Measurements from ENCODE around the gene TAS1R1.
A peak's percentile ranks its signal among the peaks of the same experiment; 100 is the strongest.
"Not testable (repeated sequence)": the region's sequence is repeated elsewhere in the genome, so short reads cannot be mapped to it uniquely, and the experiment has no call there.

TAS1R1 gene

DNA sequence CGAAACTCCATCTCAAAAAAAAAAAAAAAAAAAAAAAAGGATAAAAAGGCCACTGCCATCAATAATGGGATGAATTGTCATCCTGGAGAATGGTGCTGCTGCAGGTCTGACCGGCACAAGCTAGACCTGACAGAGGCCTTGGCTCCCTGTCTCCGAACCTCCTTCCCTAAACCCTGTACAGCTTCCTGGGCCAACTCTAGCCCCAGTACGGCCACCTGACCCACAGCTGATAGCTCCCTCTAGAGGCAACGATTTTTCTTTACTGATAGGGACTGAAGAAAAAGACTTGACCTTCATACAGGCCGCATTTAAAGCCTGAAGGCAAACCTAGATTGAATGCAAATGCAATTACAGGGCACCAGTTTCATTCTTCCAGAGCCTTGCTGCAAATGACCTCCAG is 31.5 kb upstream of the TAS1R1 start:
- no peak for DNase-seq

DNA sequence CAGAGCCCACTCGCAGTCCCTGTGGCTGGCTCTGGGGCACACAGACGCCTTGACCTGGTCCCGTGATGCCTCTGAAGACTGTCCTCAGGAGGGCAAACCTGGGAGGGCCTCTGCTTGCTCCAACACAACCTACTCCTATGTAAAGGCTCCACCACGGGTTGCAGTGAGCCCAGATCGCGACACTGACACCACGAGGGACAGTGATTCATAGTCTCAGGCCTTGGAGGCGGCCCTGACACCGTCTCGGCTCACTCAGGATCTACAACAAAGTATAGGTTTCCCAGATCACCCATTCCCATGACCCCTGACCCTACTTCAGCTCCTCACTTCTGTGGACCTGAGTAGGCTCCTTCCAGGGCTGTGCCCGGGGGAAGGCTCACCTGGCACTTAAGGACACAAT is 28.8 kb upstream of the TAS1R1 start:
- DNase-seq, result no peak

DNA sequence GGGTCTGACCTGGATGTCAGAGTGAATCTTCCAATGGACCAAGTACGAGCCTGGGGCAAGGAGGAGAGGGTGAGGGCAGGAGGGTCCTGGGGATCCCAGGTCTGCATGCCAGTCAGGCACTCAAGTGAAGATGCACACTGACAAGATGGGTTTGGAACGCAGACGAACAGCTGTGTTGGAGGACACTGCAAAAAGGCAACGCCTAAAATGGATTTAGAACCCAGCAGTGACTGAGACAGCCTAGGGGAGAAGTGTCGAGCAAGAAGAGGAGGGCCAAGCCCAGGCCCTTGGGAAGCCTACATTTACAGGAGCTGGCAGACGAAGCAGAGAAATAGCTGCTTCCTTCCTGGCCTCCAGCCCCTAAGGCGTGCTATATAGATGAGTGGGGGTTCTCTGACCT is 26.6 kb upstream of the TAS1R1 start:
- DNase-seq, result no peak

DNA sequence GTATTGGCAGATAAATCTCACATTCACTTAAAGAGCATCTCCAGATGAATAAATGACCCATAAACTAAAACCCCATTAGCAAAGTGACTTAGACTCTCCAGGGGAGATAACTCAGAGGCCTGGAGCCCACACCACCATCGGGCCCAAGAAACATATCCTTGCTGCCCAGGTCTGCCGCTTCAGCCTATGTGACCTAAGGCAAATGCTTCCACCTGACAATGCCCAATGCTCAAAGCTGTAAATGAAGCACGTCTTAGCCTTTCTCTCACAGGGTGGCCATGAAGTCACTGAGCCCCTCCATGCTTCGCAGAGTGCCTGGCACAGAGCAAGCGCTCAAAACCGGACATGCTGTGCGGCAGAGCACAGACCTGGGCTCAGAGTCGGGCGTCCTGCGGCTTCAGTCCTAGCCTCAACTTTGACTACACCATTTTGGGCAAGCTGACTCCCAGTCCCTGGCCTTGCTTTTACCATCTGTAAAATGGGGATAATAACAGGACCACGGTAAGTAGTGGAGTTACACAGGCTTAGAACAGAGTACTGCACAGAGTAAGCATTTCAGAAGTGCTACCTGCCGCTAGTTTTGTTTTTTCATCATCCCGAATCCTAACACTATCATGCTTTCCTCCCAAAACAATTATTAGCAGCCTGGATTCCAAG is 24.5 kb upstream of the TAS1R1 start:
- DNase-seq, result no peak

DNA sequence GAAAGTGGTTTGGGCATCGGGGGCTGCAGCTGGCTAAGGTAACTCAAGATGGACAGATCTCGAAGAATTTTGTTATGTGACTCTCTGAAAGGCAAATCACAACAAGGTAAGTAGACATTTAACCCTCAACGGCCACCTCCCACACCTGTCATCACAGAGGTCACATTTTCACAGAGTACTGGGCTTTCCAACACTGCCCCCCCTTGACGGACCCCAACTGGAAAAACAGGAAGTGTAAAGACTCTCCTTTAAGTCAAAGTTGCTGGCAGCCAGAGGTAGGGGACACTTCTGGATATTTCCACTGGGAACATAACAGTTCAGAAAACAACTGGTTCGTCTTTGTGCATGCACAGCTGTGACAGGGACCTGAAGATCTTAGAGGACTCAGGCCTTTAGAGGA is 23.1 kb upstream of the TAS1R1 start:
- DNase-seq, result no peak

DNA sequence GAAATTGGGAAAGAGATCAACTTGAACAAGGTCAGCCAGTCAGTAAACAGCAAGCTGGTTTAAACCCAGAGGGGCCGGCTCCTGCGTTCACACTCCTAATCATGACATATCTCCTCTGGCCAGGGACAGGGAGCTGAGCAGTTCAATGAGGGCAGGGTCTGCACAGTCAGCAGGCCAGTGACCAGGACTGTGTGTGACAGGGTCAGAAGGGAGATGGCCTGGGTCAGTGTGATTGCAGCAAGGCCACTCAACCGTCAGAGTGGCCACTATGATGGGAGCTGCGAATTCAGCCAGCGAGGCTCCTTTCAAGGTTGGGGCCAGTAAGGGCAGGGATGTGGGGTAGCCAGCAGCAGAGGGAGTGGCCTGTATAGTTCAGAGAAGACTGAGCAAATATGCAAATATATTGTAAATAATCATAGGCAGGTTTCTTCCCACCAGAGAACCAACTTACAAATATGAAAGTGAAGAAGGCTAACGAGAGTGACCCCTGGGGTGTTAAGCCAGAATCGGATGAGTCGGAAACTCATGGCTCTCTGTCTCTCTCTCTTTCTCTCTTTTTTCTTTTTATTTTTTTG is 20.8 kb upstream of the TAS1R1 start:
- no peak for DNase-seq

DNA sequence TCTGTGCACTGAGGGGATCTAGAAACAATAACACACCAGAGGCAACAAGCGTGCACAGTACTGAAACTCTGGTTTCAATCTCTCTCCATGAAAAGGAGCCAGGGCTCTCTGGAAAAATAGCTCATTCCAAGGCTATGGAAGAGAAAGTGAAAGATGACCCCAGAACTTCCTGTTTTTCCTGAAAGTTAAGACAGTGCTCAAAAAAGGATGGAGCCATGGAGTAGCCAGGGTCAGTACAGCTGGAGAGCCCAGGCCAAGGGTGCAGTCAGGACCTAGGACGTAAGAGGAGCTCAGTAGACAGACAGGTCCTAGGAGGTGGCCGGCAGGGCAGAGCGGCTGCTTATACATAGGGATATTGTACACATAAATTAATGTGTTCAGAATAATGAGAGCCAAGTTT is 19.9 kb upstream of the TAS1R1 start:
- no peak for DNase-seq

DNA sequence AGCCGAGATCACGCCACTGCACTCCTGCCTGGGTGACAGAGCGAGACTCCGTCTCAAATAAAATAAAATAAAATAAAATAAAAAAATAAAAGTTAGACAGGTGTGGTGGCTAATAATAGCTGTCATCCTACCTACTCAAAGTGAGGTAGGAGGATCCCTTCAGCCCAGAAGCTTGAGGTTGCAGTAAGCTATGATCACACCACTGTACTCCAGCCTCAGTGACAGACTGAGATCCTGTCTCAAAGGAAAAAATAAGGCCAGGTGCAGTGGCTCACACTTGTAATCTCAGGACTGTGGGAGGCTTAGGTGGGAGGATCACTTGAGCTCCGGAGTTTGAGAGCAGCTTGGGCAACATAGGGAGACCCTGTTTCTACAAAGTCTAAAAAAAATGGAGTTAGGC is 18.8 kb upstream of the TAS1R1 start:
- DNase-seq, result no peak

DNA sequence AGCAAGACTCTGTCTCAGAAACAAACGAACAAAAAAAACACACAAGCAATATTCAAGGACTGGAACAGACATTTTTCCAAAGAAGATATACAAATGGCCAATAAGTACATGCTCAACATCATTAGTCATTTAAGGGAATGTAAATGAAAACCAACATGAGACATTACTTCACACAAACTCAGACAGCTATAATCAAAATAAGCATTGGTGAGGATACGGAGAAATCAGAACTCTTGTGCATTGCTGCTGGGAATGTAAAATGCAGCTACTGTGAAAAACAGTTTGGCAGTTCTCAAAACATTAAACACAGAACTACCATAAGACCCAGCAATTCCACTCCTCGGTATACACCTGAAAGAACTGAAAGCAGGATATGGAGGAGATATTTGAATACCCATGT is 16.2 kb upstream of the TAS1R1 start:
- no peak for DNase-seq

DNA sequence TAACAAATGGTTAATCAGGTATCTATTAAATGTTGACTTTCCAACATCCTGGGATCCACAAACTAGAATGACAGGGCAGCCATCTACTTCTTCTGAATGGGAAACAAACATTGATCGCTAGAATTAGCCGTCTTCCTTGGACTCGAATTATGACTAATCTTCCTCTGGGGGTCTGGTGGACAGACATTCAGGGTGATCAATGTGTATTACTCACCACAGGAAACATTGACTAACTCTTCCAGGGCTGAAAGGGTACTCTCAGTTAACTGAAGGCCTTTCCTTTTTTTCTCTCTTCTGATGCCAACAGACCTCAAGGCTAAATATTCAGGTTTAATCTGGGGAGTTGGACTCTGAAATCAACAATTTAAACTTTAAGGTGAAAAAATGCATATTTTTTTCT is 10.3 kb upstream of the TAS1R1 start:
- DNase-seq, result no peak

DNA sequence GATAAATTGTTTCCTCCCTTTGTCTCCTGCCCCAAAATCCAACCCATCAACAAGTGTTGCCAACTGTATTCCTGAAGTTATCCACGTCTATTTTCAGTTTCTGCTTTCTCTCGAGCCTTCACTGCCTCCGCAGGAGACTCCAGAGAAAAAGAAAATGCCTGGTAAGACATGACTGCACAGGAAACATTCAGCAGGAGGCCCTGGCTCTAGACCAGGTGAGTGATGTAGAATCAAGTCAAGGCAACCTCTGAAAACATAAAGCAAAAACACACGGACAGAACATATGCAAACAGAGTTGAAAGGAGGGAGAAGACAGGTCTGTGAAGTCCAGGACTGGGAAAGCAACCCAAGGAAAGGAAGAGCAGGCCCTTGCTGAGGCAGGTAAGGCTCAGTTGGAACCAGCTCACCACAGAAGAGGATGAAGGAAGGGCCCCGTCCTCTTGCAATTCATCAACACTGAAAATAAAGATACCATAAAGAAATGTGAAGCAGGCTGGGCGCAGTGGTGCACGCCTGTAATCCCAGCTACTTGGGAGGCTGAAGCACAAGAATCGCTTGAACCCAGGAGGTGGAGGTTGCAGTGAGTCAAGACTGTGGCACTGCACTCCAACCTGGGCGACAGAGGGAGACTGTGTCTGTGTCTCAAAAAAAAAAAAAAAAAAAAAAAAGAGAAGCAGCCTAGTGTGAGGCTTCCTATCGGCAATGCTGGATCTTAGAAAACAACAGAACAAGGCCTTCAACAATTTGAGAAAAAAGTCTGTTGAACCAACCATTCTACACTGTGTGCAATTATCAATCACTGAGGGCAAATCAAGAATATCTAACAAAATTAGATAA is 9.6 kb upstream of the TAS1R1 start:
- DNase-seq, result no peak

DNA sequence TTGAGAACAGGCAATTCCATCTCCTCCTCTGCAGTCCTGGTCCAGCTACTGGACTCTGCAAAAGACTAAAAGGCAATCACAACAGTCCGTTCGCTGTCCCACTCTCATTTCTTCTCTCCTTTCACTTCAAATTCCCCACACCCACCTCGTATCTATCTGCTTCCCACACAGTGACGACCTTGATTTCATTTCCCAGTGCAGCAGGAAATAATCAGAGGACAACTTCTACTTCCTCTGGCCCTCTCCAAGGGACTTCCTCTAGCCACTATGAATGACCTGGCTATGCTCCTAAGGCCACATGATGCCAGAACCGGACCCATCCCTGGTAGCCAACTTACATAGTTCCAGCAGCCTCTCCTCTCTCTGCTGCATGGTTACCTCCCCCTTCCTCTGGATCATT is 8.8 kb upstream of the TAS1R1 start:
- no peak for DNase-seq

DNA sequence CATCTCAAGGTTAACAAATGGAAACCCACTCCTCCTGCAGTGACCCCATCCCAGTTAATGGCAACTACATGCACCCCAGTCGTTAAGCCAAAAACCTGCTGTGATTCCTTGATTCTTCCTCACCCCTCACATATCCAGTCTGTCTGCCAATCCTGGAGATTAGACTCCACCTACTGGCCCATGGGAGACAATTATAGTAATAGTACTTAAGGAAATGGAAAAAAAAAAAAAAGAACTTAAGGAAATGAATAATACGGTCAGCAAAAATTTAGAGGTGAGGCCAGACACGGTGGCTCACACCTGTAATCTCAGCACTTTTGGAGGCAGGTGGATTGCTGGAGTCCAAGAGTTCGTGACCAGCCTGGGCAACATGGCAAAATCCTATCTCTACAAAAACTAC is 7.8 kb upstream of the TAS1R1 start:
- DNase-seq, result no peak

DNA sequence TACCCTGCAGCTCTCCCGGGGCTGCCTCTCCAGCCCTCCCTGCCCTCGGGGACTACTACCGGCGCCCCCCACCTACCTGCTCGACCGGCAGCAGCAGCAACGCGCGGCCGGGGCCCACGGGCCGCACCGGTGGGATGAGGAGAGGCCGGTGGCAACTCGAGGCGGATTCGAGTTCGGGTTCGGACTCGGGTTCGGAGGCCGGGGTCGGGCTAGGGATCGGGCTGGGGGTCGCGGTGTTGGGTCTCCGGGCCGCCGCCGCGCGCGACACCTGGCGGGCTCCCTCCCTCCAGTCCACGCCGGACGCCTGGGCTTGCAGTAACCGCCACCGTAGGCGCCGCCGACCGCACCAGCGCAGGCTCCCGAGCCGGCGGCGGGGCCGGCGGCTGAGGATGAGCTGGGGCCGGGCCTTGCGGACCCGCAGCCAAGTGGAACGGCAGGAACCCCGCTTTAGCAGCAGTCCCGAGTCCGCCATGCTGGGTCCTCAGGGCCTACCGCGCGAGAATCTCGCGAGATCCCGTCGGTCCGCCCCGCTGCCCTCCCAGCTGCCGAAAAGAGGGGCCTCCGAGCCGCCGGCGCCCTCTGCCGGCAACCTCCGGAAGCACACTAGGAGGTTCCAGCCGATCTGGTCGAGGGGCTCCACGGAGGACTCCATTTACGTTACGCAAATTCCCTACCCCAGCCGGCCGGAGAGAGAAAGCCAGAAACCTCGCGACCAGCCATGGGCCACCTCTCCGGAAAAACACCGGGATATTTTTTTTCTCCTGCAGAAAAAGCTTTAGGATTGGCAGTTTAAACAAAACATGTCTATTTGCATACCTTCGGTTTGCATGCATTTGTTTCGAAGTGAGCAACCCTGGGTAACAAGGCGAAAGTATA is 838 bp upstream of the TAS1R1 start, which contains the start of gene NOL9:
Gene NOL9 (minus strand): TSS at position 483 of the 876 bp plus-strand sequence. CDS start 11 bp downstream, at position 472.
- DNase-seq, result peak; percentile 92

DNA sequence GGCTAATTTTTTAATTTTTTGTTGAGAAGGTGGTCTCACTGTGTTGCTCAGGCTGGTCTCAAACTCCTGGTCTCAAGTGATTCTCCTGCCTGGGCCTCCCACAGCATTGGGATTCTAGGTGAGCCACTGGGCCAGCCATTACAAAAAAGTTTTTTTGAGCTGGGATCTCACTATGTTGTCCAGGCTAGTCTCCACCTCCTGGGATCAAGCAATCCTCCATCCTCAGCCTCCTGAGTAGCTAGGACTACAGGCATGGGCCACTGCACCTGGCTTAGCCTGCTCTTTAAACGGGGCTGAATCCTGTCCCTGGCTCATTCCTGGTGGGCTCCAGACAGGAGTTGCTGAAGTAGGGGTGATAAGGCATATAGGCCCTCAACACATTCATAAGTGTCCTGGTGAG is 2.5 kb downstream of the TAS1R1 start:
- DNase-seq, result no peak

DNA sequence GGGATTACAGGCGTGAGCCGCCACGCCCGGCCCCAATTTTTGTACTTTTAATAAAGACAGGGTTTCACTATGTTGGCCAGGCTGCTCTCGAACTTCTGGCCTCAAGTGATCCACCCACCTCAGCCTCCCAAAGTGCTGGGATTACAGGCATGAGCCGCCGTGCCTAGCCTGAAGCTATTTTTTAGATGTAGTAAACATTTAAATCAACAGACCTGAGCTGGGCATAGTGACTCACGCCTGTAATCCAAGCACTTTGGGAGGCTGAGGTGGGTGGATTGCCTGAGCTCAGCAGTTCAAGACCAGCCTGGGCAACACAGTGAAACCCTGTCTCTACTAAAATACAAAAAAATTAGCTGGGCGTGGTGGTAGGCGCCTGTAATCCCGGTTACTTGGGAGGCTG is 4.1 kb downstream of the TAS1R1 start:
- not testable (repeated sequence) for DNase-seq

DNA sequence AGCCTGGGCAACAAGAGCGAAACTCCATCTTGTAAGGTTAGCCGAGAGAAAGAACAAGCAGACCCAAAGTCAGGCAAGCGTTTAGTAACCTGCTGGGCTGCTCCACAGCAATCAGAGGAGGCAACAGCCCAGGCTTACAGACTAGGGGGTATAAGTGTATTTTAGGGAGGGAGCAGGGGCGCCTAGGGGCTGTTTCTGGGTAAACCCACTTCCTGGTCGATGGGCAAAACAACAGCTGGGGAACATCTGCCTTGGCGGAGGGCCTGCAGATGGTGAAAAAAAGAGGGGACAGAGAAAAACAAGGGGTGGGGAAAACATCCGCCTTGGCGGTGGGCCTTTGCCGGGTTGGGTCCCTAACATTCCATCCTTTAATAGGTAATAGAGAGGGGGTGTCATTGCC is 5.2 kb downstream of the TAS1R1 start:
- DNase-seq, result no peak

DNA sequence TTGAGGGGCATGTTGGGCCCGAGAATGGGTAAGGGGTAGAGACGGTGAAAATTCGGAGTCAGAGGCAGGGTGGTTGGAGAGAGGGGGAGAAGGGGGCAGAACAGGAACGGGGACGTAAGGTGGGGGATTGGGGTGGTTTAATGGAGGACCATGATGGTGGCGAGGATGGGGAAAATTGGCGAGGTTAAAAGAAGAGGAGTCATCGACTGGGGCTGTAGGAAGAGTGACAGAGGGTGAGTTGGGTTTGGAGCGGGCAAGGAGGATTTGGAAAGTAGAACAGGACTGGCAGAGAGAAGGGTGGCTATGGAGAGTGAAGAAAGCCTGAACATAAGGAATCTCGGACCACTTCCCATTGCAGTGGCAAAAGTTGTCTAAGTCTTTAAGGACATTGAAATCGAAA is 13.9 kb downstream of the TAS1R1 start:
- DNase-seq, result no peak

DNA sequence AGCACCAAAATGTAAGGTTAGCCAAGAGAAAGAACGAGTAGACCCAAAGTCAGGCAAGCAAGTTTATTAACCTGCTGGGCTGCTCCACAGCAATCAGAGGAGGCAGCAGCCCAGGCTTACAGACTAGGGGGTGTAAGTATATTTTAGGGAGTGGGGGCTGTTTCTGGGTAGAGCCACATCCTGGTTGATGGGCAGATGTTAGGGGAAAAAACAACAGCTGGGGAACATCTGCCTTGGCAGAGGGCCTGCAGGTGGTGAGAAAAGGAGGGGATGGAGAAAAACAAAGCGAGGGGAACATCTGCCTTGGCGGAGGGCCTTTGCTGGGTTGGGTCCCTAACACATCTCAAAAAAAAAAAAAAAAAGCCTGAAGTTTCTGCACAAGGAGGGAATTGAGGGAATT is 15.0 kb downstream of the TAS1R1 start:
- no peak for DNase-seq

DNA sequence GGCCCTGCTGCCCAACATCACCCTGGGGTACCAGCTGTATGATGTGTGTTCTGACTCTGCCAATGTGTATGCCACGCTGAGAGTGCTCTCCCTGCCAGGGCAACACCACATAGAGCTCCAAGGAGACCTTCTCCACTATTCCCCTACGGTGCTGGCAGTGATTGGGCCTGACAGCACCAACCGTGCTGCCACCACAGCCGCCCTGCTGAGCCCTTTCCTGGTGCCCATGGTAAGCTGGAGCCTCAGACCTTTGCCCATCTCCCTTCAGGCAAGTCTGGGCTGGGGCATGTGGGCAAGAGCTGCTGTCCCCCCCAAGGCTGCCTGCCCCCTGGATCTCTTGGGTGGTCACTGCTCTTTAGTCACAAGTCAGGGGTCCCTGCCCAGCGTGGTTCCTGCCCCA is 15.9 kb downstream of the TAS1R1 start:
- no peak for DNase-seq

DNA sequence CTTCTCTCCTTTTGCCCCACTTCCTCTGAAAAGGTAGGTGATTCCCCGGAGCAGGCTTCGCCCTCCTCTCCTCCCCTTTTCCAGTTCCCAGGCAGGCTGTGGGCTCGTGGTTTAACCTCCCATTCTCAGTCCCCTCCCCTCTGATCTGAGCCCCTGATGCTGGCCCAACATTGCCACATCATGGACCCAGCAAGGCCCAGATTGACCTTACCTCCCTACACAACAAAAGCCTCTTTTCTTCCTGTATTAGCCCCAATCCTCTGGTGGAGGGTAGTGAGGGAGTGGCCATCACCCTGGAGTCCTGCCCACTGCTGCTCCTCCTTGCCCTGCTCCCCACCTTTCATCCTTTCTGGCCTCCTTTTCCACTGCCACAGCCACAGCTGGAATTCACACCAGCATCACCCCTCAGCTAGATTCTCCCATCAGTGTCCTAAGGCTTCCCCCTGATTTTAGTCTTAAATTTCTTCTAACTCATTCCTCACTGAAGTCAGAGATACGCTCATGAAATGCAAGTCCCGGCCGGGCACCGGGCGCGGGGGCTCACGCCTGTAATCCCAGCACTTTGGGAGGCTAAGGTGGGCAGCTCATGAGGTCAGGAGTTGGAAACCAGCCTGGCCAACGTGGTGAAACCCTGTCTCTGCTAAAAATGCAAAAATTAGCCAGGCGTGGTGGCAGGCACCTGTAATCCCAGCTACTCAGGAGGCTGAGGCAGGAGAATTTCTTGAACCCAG is 17.7 kb downstream of the TAS1R1 start:
- no peak for DNase-seq

DNA sequence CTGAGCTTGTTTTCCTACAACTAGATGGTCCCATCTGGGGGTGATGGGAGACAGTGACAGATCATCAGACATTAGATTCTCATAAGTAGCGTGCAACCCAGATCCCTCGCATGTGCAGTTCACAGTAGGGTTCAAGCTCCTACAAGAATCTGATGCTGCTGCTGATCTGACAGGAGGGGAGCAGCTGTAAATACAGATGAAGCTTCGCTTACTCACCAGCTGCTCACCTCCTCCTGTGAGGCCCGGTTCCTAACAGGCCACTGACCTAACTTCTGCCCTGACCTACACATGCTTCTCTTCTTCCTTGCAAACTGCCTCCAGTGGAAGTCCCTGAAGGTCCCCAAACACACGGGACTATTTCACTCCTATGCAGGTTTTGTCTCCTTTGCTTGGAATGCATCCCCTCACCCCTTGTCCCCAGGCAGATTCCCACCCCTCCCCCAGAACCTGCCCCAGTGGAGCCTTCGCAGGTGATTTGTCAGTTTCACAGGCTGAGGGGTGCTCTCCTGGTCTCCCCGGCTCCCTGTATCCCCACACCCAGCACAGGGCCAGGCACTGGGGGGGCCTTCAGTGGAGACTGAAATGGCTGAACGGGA is 19.0 kb downstream of the TAS1R1 start:
- no peak for DNase-seq

Data from activated T-cell treated with anti-CD3 and anti-CD28 coated beads for 4 hours (primary cell).